Measurements from ENCODE around the gene AHSA1.
"Not testable (repeated sequence)": the region's sequence is repeated elsewhere in the genome, so short reads cannot be mapped to it uniquely, and the experiment has no call there.

Gene AHSA1

DNA sequence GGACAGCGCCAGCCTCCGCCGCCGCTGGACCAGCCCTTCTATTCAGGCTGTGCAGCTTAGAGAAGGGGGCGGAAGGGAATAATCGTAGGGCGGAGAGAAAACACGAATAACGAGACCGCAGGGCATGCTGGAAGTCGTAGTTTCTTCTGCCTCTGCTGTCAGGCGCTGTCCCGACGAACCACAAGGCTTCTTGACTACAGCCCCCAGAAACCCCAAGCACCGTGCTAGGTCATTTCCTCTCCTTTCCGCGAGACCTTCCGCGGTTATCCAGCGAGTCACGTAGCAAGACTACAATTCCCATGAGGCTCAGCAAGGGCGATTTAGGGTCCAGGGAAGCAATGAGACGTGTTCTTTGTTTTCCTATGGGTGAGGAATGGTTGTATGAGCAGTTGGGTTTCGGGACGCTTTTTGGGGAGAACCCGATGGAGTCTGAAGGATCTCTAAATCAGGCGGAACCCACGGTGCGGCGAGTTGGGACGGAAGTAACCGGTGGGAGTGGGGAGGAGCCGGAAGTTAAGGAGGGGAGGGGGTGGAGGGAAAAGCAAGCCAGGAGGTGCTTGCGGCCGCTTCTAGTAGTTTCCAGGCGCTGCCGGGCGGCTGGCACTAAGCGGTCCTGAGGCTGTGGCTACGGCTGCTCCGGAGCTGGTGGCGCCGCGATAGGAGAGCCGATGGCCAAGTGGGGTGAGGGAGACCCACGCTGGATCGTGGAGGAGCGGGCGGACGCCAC lies at the start of gene AHSA1, which contains the start of gene VIPAS39:
Gene AHSA1 (plus strand): TSS at position 572 of the 727 bp plus-strand sequence. CDS start 97 bp downstream, at position 669.
Gene VIPAS39 (minus strand): TSS at position 80 of the 727 bp plus-strand sequence. CDS start 3,499 bp downstream, outside the sequence.
- peak; percentile 84 for DNase-seq (ENCODE audit: low read depth)

DNA sequence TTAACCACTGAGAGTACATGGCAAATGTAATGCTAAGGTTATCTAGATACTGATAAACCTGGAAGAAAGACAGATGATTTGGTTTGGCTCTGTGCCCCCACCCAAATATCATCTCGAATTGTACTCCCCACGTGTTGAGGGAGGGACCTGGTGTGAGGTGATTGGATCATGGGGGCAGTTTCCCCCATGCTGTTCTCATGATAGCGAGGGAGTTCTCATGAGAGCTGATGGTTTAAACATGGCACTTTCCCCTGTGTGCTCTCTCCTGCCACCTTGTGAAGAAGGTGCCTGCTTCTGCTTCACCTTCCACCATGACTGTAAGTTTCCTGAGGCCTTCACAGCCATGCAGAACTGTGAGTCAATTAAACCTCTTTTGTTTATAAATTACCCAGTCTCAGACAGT lies 48.8 kb upstream of the AHSA1 start:
- no peak for DNase-seq (ENCODE audit: low read depth)

- DNase-seq (ENCODE audit: low read depth), result not testable (repeated sequence)
Observed at GRCh38 chr14:77415403-77416030, 42.4 kb upstream of the AHSA1 start.

GRCh38 chr14:77416098-77416497 lies 41.8 kb upstream of the AHSA1 start:
- DNase-seq (ENCODE audit: low read depth), result not testable (repeated sequence)

DNA sequence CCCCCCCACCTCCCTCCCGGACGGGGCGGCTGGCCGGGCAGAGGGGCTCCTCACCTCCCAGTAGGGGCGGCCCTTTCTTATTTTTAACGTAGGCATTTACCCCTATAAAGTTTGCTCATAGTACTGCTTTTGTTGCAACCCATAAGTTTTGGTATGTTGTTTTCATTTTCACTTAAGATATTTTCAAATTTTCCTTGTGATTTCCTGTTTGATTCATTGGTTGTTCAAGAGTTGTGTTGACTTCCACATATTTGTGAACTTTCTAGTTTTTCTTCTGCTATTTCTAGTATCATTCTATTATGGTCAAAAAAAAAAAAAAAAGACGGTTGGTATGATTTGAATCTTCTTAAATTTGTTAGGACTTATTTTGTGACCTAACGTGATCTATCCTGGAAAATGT lies 41.1 kb upstream of the AHSA1 start:
- DNase-seq (ENCODE audit: low read depth), result no peak

GRCh38 chr14:77421201-77421600 lies 36.7 kb upstream of the AHSA1 start:
- DNase-seq (ENCODE audit: low read depth), result no peak

- DNase-seq (ENCODE audit: low read depth), result no peak
Observed at GRCh38 chr14:77423423-77423822, 34.5 kb upstream of the AHSA1 start, which contains the start of gene NOXRED1. TSS of gene NOXRED1 (minus strand) at chr14:77423523. CDS start at chr14:77422889, 634 bp downstream.

DNA sequence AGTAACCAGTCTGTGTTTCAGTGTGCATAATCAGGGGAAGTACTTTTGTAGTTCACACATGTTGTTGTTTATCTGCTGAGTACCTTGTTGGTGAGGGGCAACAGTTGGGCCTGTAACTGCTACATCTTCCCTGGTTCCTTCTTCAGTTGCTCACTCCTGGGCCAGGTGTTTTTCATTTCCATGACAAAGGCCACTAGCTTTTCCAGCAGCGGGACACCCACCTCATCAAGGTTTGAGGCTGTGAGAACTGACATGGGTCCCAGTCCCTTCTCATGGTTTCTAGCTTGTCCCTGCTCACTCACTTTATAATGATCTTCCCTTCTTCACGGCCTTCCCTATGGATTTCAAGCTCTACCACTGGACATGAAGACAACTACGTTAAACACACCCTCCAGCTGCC lies 33.0 kb upstream of the AHSA1 start:
- no peak for DNase-seq (ENCODE audit: low read depth)

GRCh38 chr14:77426396-77426795 lies 31.5 kb upstream of the AHSA1 start:
- no peak for DNase-seq (ENCODE audit: low read depth)

DNA sequence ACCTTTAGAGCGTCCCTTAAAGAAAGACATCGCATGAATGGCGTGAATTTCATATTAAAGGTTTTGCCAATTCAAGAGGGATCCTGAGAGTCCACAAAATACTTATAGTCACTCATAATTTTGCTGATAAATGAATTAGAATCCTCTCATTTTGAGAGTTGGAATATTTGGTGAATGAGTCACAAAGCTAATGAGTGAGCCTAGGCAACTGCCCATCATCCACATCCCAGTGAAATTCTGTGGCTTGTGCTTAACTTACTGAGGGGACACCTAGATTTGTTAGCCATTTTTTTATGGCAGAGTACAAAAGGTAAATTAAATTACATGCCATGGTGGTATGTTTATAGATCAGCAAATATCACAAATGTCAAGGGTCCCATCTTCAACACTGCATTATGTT lies 21.9 kb upstream of the AHSA1 start:
- no peak for DNase-seq (ENCODE audit: low read depth)

DNA sequence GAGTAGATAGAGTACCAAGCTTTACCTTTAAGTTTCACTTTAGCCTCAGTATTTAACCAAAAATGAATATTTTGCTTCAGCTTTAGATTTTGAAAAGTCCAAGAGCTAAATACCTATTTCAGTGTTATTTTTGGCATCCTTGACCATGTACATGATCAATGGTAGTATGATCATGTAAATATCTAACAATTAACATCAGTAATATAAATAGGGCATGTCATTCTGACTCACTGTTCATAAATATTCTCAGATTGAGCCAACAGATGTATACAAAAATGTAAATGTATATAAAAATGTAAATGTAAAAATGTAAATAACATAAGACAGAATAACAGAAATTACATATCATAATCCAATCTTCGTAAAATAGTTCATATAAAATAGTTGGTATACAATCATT lies 19.3 kb upstream of the AHSA1 start:
- DNase-seq (ENCODE audit: low read depth), result no peak

- DNase-seq (ENCODE audit: low read depth), result no peak
Observed at GRCh38 chr14:77439861-77440260, 18.0 kb upstream of the AHSA1 start.

DNA sequence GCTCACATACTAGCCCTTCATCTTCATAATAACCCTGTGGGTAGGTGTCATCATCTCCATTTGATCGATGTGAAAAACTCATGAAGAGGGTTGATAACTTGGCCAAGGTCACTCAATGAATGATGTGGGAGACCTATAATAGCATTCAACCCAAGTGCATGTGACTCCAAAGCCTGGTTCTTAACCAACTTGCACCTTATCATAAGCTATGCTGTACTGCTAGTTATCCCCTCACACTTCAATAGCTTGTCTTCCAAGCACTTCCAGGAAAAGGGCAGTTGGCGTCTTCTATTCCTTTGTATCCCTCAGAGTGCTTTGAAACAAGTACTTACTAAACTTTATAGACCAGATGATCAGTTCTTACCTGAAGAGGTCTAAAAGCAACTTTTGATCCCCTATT lies 15.7 kb upstream of the AHSA1 start:
- DNase-seq (ENCODE audit: low read depth), result no peak

DNA sequence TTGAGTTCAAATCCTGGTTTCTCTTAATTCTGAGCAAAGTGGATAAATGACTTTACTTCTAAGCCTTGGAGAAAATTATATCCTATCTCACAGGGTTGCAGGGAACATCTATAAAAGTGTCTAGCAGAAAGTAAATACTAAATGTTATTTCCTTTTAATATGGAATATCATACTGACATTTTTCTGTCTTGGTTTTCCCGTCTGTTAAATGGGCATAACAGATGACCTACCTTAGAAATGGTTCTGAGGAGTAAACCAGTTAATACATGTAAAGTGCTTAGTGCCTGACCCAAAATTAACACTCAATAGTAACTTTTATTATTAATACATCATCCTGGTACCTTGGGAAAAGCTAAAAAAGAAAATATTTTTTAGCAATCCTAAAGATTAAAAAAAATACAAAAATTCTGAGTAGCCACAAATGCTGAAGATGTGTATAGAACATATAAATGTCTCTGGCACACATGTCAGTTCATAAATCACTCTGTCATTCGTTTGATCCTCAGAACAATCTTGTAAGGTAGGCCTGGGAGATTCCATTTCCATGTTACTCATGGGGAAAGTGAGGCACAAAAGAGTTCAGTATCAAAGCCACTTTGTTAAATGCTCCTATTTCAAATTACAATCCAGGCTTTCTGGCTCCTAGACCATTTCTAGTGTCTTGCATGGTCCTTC lies 1.8 kb upstream of the AHSA1 start:
- DNase-seq (ENCODE audit: low read depth), result no peak

GRCh38 chr14:77457115-77457521 lies 775 bp upstream of the AHSA1 start:
- no peak for DNase-seq (ENCODE audit: low read depth)

GRCh38 chr14:77458249-77458950 lies 507 bp downstream of the AHSA1 start:
- DNase-seq (ENCODE audit: low read depth), result peak; percentile 6

GRCh38 chr14:77459072-77459723 lies 1.3 kb downstream of the AHSA1 start:
- peak; percentile 38 for DNase-seq (ENCODE audit: low read depth)

DNA sequence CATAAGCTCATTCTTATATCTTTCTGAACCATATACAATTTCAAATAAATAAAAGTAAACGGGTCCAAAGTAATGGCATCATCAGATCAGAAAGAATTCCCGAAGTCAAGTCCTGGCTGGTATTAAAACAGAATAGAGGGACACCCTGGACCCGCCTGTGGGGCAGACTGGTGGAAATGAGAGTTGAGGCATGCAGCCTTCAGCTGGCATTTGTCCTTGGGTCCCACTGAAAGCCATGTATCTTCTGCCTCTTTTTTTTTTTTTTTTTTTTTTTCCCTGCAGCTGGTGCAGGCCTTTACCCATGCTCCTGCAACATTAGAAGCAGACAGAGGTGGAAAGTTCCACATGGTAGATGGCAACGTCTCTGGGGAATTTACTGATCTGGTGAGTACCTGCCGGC lies 9.9 kb downstream of the AHSA1 start:
- no peak for DNase-seq (ENCODE audit: low read depth)

- no peak for DNase-seq (ENCODE audit: low read depth)
Observed at GRCh38 chr14:77469067-77469505, 11.2 kb downstream of the AHSA1 start.

- DNase-seq (ENCODE audit: low read depth), result no peak
Observed at GRCh38 chr14:77469539-77469938, 11.6 kb downstream of the AHSA1 start.

- DNase-seq (ENCODE audit: low read depth), result no peak
Observed at GRCh38 chr14:77470224-77470870, 12.5 kb downstream of the AHSA1 start.
